Right atrium auricular region (tissue), 2 donors: Measurements from ENCODE around the gene ATP2C2. TPM values are rescaled to one million over a fixed set of nuclear protein-coding genes. Genes with fewer than 3 reads are reported as not detected.

Source experiments
- DNase-seq: peaks from one replicate; pipeline ENCODE4 v3.0.0-alpha.2; 2019; ENCODE audit warnings: low spot score
- H3K27ac ChIP-seq, 2 donors: fragments of 200-600 bp; sonication (generic); 1 replicate in 1 of 2; 2 replicates in 1 of 2; pipeline ENCODE4 v1.5.1; 2016 to 2019
- H3K27me3 ChIP-seq, 2 donors: fragments of 200-600 bp; sonication (generic); one replicate each; pipeline versions ENCODE4 v1.5.1 to v1.6.0; 2017 to 2019
- H3K36me3 ChIP-seq: fragments of 200-600 bp; sonication (generic); one replicate; pipeline ENCODE4 v1.5.1; 2016
- H3K4me1 ChIP-seq, 2 donors: fragments of 200-600 bp; sonication (generic); one replicate each; pipeline versions ENCODE4 v1.5.1 to v1.6.0; 2017 to 2019
- H3K4me3 ChIP-seq, 2 donors: fragments of 200-600 bp; sonication (generic); 1 replicate in 1 of 2; 2 replicates in 1 of 2; pipeline ENCODE4 v1.5.1; 2017 to 2019; ENCODE audit warnings: mild to moderate bottlenecking in 1 of 2, moderate library complexity in 1 of 2
- H3K9me3 ChIP-seq, 2 donors: fragments of 200-600 bp; sonication (generic); one replicate each; pipeline ENCODE4 v1.5.1; 2019
- total RNA-seq, 2 donors: library from RNA; depleted of rRNA; stranded (reverse); fragments of >200 nt; gene quantifications; one replicate each; pipeline ENCODE4 v1.1.0, GENCODE V29; 2016
- TF ChIP-seq, protein P1 (sequence below), 2 donors: fragments of 200-600 bp; sonication (generic); IDR thresholded peaks; one replicate each; pipeline ENCODE4 v1.5.1; 2019; ENCODE audit warnings: antibody characterized with exemption in 2 of 2

Gene ATP2C2
- total RNA-seq, 2 donors from 2014 or later, result not detected

DNA sequence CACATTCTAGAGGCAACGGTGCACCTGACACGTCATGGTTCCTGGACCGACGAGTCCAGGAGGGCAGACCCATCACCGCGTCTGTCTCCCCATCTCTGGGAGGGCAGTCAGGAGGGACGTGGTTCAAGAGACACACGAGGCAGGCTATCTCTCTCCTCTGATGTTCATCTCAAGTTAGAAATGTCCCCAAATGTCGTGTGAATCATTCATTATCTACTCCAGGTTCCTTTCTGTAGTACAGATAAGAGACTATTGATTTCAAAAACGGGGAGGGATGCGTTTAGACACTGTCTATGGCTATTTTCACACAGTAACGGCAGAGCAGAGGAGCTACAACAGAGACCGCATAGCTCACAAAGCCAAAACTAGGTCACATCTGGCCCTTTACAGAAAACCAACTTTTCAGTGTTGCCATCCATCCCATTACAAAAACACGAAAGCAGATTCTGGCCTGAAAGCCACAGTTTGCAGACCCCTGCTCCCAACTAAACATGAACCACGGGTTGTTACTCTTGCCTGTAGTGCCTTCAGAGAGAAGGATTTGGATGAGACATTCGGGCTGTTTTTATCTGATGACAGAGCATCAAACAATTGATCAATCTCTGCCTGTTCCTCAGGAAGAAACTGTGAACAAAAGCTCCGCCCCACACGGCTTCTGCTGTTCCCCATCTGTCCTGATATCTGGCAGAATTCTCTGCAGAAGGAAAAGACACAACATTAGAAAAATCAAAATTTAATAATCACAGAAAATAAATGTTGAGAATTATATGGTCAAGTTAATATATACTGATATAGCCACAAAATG is 129.3 kb downstream of the ATP2C2 start:
- TF ChIP-seq, protein P1, sequence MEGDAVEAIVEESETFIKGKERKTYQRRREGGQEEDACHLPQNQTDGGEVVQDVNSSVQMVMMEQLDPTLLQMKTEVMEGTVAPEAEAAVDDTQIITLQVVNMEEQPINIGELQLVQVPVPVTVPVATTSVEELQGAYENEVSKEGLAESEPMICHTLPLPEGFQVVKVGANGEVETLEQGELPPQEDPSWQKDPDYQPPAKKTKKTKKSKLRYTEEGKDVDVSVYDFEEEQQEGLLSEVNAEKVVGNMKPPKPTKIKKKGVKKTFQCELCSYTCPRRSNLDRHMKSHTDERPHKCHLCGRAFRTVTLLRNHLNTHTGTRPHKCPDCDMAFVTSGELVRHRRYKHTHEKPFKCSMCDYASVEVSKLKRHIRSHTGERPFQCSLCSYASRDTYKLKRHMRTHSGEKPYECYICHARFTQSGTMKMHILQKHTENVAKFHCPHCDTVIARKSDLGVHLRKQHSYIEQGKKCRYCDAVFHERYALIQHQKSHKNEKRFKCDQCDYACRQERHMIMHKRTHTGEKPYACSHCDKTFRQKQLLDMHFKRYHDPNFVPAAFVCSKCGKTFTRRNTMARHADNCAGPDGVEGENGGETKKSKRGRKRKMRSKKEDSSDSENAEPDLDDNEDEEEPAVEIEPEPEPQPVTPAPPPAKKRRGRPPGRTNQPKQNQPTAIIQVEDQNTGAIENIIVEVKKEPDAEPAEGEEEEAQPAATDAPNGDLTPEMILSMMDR (IDR thresholded peaks at IDR 0.05), result no peak
- H3K27ac ChIP-seq, result no peak overlapping the region
- H3K9me3 ChIP-seq, result no peaks in the 10 kb centered on the region
- no peak overlapping the region for H3K4me3 ChIP-seq
- no peaks in the 10 kb centered on the region for H3K27me3 ChIP-seq
- H3K4me1 ChIP-seq, result no peaks in the 10 kb centered on the region
- H3K36me3 ChIP-seq, result peaks cover 34% of the 10 kb centered on the region
- DNase-seq, result no peak

DNA sequence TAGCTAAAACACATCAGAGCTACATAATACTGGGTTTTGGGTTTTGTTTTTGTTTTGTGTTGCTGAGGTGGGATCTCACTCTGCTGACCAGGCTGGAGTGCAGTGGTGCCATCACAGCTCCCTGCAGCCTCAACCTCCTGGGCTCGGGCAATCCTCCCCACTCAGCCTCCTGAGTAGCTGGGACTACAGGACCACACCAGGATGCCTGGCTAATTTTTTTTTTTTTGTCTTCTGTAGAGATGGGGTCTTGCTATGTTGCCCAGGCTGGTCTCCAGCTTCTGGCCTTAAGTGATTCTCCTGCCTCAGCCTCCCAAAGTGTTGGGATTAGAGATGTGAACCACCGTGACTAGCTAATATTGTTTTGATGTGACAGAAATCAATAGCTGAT is 129.9 kb downstream of the ATP2C2 start:
- TF ChIP-seq, protein P1 (IDR thresholded peaks at IDR 0.05), result no peak
- DNase-seq, result no peak
- Histone ChIP-seq H3K4me1 (peaks cover 0 to 3% of the 10 kb centered on the region in 2 donors), H3K27me3 (no peaks in the 10 kb centered on the region), H3K27ac (no peak overlapping the region), H3K9me3 (no peaks in the 10 kb centered on the region), H3K36me3 (peaks cover 34% of the 10 kb centered on the region), H3K4me3 (no peak overlapping the region)

DNA sequence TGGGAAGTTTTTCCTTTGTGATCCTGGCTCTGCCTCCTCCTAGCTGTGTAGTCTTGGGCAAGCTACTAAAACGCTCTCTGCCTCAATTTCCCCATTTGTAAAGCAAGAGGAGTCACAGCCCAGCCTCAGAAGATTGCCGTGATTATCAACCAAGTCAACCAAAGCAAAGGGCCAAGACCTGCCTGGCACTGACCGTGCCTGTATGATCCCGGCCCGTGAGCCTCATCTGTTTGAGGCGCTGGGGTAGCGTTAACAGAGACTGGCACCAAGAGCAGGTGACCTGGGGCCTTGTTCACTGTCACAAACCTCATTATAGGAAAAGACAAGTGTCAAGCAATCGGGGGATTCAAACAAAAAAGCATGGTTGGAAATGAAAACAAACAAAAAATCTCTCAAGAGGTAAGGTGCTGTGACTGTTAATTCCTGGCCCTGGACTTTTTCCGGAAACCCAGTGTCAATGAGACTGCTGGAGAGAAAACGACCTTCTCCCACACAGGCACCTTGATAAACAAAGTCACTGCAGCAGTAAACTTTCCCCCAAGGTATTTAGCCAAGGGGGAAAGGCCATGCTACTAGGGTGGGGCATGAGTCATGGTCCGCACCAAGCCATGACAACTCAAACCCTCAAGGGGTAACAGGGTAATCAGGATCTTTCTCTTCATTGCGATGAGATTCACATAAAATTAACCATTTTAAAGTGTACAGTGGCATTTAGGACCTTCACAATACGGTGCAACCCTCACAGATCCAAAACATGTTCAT is 130.7 kb downstream of the ATP2C2 start:
- DNase-seq, result no peak
- TF ChIP-seq, protein P1 (IDR thresholded peaks at IDR 0.05), result no peak
- no peak overlapping the region for H3K27ac ChIP-seq
- H3K27me3 ChIP-seq, result no peaks in the 10 kb centered on the region
- no peak overlapping the region for H3K4me3 ChIP-seq
- H3K36me3 ChIP-seq, result peaks cover 27% of the 10 kb centered on the region
- no peaks in the 10 kb centered on the region for H3K9me3 ChIP-seq
- peaks cover 0 to 12% of the 10 kb centered on the region in 2 donors for H3K4me1 ChIP-seq

DNA sequence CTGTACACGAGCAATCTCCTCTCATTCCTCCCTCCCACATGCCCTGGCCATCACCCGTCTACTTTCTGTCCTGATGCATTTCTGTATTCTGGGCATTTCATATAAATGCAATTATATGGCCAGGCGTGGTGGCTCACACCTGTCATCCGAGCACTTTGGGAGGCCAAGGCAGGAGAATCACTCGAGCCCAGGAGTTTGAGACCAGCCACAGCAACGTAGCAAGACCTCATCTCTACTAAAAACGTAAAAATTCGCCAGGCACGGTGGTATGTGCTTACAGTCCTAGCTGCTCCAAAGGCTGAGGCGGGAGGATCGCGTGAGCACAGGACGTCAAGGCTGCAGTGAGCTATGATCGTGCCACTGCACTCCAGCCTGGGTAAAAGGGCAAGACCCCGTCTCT is 131.3 kb downstream of the ATP2C2 start:
- Histone ChIP-seq H3K4me1 (peaks cover 0 to 14% of the 10 kb centered on the region in 2 donors), H3K27me3 (no peaks in the 10 kb centered on the region), H3K27ac (no peak overlapping the region), H3K4me3 (no peak overlapping the region), H3K9me3 (no peaks in the 10 kb centered on the region), H3K36me3 (peaks cover 23% of the 10 kb centered on the region)
- DNase-seq, result no peak
- TF ChIP-seq, protein P1 (IDR thresholded peaks at IDR 0.05), result no peak

DNA sequence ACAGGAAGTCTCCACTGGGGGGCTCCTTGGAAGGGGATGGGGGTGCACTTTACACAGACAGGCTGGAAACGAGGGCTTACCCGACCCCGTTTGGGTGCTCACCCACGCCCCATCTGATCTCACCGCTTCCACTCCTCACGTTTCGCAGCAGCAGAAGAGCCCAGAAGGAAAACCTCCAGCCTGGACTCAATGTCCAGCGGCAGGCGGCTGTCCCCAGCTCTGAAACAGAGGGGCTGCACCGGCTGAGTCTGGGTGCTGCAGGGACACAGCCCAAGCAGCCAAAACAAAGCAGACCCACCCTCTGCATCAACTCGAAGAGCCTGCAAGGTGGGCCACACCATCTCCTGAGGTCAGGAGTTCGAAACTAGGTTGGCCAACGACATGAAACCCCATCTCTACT is 132.2 kb downstream of the ATP2C2 start:
- peaks cover 15% of the 10 kb centered on the region for H3K36me3 ChIP-seq
- peaks cover 0 to 22% of the 10 kb centered on the region in 2 donors for H3K4me1 ChIP-seq
- H3K9me3 ChIP-seq, result no peaks in the 10 kb centered on the region
- TF ChIP-seq, protein P1 (IDR thresholded peaks at IDR 0.05), result no peak
- H3K27ac ChIP-seq, result no peak overlapping the region
- no peaks in the 10 kb centered on the region for H3K27me3 ChIP-seq
- H3K4me3 ChIP-seq, result no peak overlapping the region
- DNase-seq, result no peak
